NCI-H2107 (cell line): ENCODE results near the gene ZFC3H1.

Source experiments
- DNase-seq: peaks from one replicate; lab custom pipeline; 2025; lab: John Stamatoyannopoulos, UW

ZFC3H1 gene

DNA sequence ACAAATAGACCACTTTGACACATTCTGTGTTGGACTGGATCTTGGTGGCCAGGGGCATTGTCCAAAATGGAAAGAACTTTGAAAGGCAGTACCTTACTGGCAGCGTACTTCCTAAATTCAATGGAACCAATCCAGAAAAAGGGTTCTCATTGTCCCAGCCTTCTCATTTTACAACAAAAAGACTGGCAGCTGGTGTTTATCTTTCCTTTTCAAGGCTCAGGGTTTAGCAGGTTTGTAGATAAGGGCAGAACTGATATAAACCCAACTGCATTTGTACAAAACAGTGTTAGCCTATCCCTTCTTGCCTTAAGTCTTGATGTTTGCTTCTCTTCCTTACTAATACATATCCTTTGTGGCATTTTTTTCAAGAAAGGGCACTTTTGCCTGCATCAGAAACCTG, 8.2 kb upstream of the ZFC3H1 start:
- no peak for DNase-seq

DNA sequence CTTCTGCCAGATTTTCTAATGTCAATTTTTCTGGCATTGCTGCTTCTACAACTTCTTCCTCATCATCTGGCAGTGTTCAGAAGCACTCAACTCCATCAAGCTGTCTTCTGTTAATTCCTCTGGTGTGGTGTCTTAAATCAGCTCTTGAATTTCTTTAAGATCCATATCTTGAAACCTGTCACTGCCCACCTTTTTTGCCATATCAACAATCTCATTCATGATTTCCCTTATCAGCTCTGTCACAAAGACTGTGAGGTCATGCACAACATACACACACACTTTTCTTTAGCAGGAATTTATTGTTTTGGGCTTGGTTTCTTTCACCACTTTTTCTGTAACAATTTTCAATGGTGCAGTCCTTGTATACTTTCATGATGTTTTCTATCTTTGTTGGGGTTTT, 7.7 kb upstream of the ZFC3H1 start:
- DNase-seq = no peak

DNA sequence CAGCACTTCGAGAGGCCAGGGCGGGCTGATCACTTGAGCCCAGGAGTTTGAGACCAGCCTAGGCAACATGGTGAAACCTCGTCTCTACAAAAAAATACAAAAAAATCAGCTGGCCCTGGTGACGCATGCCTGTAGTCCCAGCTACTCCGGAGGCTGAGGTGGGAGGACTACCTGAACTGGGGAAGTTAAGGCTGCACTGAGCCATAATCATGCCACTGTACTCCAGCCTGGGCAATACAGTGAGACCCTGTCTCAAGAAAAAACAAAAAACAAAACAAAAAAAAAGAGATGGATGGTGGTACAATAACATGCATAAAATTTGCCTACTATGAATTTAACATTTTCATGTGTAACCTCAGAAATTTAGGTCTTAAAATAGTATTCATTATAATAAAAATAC, 2.6 kb upstream of the ZFC3H1 start:
- no peak for DNase-seq

- DNase-seq = no peak
These were observed 1.4 kb upstream of the ZFC3H1 start for GRCh38 chr12:71665090-71665463.

- DNase-seq = no peak
These were observed 902 bp upstream of the ZFC3H1 start for GRCh38 chr12:71664411-71665089.

DNA sequence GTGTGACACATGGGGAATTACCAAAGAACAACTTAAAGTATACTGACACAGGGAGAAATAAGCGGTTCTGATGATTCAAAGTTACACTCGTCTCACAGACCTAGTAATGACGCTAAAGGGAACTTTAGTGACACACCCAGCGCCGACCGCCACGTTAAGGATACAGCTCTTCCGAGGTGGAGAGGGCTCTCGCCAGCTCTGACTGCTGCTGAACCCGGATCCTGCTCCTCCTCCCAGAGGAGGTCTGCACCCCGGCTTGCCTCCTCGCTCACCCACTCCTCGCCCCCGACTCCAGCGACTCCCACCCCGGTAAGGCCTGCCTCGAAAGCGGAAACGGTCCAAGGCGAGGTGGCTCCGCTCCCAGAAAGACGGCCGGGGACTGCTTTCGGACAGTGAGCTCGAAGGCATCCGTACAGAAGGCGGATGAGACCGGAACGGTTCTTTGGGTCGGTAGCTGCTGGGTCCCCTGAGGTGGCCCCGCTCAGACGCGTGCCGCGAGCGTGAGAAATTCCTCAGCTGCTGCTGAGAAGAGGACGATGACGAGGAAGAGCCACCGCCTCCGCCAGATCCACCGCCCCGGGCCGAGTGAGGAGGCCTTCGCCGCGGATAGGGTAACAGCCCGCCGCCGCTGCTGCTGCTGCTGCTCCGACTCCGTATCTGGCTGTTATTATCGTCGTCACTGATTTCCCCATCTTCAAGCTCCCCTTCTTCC, 643 bp downstream of the ZFC3H1 start:
- DNase-seq = no peak

GRCh38 chr12:71661977-71662530, 1.6 kb downstream of the ZFC3H1 start:
- DNase-seq = no peak

- no peak for DNase-seq
These were observed 6.9 kb downstream of the ZFC3H1 start for GRCh38 chr12:71656740-71657139.

DNA sequence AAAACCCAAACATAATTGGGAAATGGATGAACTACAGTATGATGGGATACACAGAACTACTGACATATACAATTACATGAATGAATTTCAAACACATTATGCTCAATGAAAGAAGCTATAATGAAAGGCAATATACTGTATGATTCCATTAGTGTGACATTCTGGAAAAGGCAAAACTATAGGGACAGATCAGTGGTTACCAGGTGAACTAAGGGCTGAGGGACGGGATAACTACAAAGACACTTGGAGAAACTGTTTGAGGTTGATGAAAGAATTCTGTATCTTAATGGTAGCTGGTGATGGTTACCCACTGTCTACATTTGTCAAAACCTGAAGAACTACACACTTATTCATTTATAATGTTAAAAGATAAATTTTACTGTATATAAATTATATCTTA, 7.7 kb downstream of the ZFC3H1 start:
- DNase-seq = no peak

- DNase-seq = no peak
These were observed 8.2 kb downstream of the ZFC3H1 start for GRCh38 chr12:71655495-71655894.

- DNase-seq = no peak
These were observed 9.4 kb downstream of the ZFC3H1 start for GRCh38 chr12:71654200-71654599.

- DNase-seq = no peak
These were observed 10.5 kb downstream of the ZFC3H1 start for GRCh38 chr12:71653137-71653536.

DNA sequence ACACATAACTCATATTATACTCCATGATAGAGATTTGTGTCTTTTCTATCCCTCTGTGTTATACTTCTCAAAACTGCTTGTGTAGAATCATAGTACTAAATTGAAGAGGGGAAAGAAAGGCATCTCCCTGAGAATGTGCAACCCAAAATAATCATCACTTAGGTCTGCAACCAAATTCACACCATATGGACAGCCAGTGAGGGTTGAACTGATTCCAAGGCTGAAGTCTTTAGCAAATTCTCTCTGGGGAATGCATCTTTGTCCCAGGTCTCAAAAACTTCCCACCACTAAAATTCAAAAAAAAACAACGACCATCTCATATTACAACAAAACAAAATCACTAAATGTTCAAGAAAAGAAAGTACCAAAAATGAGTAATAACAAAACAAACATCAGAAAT, 11.0 kb downstream of the ZFC3H1 start:
- DNase-seq = no peak

DNA sequence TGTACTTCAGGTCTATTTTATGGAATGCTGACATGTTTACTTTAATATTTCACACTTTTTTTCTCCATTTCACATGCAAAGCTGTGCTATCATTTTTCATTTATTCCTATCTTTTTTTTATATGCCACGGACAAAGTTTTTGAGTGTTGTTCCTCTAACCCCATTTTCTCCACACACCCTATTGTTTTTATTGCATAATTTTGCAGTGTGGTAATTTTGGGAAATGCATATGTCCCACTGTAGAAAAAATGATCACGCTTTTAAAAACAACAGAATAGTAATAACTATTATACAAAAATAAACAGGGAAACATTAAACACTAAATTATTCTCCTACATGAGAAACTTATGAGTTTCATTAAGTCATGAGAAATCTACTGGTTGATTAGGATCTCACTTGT, 14.2 kb downstream of the ZFC3H1 start:
- no peak for DNase-seq

DNA sequence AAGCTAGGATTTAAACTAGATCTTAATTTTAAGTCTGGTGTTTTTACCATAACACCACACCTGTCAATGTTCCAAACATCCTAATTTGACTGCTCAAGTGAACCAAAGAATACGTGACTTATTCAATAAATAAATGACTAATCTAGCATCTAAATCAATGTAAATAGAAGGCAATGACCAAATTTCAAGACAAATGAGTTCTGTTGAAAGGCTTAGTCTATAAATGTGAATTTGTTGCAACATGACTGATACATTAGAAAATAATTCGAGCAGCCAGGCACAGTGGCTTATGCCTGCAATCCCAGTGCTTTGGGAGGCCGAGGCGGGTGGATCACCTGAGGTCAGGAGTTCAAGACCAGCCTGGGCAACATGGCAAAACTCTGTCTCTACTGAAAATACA, 15.1 kb downstream of the ZFC3H1 start:
- DNase-seq = no peak

GRCh38 chr12:71646512-71646911, 17.1 kb downstream of the ZFC3H1 start:
- no peak for DNase-seq

GRCh38 chr12:71645268-71645667, 18.4 kb downstream of the ZFC3H1 start:
- no peak for DNase-seq

DNA sequence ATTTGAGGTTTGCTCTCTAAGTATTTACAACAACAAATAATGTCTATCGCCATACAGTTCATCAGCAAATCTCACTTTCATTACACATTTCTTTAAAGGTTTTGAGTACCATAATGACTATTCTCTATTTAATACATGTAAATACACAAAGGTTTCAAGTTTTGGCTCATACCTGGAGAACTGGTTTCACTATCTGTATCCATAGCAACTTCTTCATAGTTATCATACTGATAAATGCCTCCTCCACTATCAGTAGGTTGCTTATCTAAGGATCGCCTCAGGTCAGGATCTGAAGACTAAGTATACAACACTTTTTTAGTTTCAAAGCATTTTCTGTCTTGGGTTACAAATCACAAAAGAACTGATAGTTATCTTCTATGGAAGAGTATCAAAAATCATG, 21.4 kb downstream of the ZFC3H1 start:
- DNase-seq = no peak

- DNase-seq = no peak
These were observed 22.3 kb downstream of the ZFC3H1 start for GRCh38 chr12:71641390-71641789.

DNA sequence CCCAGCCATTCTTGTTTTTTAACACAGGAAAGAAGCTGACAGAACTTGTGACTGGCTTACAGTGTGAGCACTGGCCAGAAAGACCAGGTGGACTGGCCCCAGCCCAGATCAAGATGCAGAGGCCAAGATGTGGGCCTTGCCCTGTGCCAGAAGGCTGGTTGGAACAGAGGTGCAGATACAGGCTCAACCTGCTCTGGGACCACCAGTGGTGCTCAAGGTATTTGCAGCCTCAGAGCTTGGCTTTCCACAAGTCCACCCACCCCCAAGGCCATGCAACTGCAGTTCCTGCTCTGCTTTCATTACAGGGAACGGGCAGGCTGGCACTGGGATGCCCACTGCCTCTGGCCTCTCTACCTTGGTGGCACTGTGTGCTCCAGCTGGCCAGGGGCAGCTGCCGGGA, 23.3 kb downstream of the ZFC3H1 start:
- DNase-seq = no peak

- no peak for DNase-seq
These were observed 24.3 kb downstream of the ZFC3H1 start for GRCh38 chr12:71639341-71639760.

DNA sequence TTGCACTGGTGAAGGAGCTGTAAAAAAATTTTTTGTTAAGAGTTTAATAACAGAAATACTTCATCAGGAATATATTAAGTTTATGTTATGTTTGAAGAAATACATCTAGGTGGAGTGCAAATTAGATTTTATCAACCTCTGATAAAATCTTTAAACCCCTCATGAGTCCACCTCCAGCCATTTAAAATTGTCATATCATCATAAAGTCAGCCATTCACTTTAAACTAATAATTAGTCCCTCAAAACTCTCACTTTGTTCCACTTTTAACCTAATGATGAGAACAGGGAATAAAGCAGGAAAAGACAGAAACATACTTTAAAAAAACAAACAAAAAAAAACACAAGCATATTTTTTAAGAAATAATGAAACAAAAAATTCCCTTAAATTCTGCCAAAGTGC, 25.1 kb downstream of the ZFC3H1 start:
- no peak for DNase-seq

- DNase-seq = peak; percentile 36
These were observed 26.9 kb downstream of the ZFC3H1 start for GRCh38 chr12:71636704-71637115.
